Fibroblast of lung (primary cell): ENCODE data around the gene TNIP2. TPM values are rescaled to one million over a fixed set of nuclear protein-coding genes. Genes with fewer than 3 reads are reported as not detected.

Experiments
- DNase-seq, 2 donors: peaks; one replicate each; pipeline versions ENCODE4 v3.0.0 to v3.0.0-alpha.2; 2010; ENCODE audit warnings: low read depth in 2 of 2
- H2AFZ ChIP-seq: 2 replicates; pipeline ENCODE4 v1.5.1; 2012; ENCODE audit warnings: low read length, control low read depth, inconsistent platforms
- H3K27ac ChIP-seq: 2 replicates; pipeline ENCODE4 v1.5.1; 2011; ENCODE audit warnings: low read length, control low read depth; ENCODE audit not compliant: insufficient read depth
- H3K27me3 ChIP-seq: 2 replicates; pipeline ENCODE4 v1.5.1; 2011; ENCODE audit warnings: mild to moderate bottlenecking, low read length; ENCODE audit not compliant: control insufficient read depth, insufficient read depth
- H3K36me3 ChIP-seq: 2 replicates; pipeline ENCODE4 v1.5.1; 2011; ENCODE audit warnings: low read length; ENCODE audit not compliant: control insufficient read depth, insufficient read depth
- H3K4me1 ChIP-seq: 2 replicates; pipeline ENCODE4 v1.5.1; 2011; ENCODE audit warnings: low read length; ENCODE audit not compliant: control insufficient read depth, insufficient read depth; ENCODE audit errors: extremely low read depth
- H3K4me2 ChIP-seq: 2 replicates; pipeline ENCODE4 v1.5.1; 2011; ENCODE audit warnings: low read length, control low read depth; ENCODE audit not compliant: insufficient read depth; ENCODE audit errors: extremely low read depth
- H3K4me3 ChIP-seq, 4 experiments: fragments of 200-600 bp in 1 of 4; sonication (generic) in 1 of 4; replicated peaks in 1 of 4; 2 replicates each; pipeline ENCODE4 v1.5.1; 2011 to 2016; ENCODE audit warnings: low read length in 4 of 4, low read depth in 3 of 4, mild to moderate bottlenecking in 3 of 4, control low read depth in 2 of 4, inconsistent platforms in 1 of 4, mixed read lengths in 1 of 4; ENCODE audit not compliant: insufficient read depth in 1 of 4; ENCODE audit errors: control extremely low read depth in 1 of 4
- H3K79me2 ChIP-seq: 2 replicates; pipeline ENCODE4 v1.5.1; 2012; ENCODE audit warnings: mild to moderate bottlenecking, low read length, inconsistent platforms; ENCODE audit not compliant: control insufficient read depth, insufficient read depth
- H3K9ac ChIP-seq: 2 replicates; pipeline ENCODE4 v1.5.1; 2011; ENCODE audit warnings: mild to moderate bottlenecking, low read length, control low read depth; ENCODE audit not compliant: insufficient read depth
- H3K9me3 ChIP-seq: 2 replicates; pipeline ENCODE4 v1.5.1; 2012; ENCODE audit warnings: low read depth, low read length; ENCODE audit not compliant: control insufficient read depth, insufficient read depth
- H4K20me1 ChIP-seq: 2 replicates; pipeline ENCODE4 v1.5.1; 2011; ENCODE audit warnings: low read length; ENCODE audit not compliant: control insufficient read depth, insufficient read depth; ENCODE audit errors: extremely low read depth
- EZH2 ChIP-seq: IDR thresholded peaks from 2 replicates; pipeline ENCODE4 v1.5.1; 2012; ENCODE audit warnings: low read length, control low read depth, mild to moderate bottlenecking; ENCODE audit errors: missing control alignments
- polyA plus RNA-seq, 2 donors: library from polyadenylated mRNA; depleted of rRNA in 1 of 2; stranded (reverse) in 1 of 2; unstranded in 1 of 2; fragments of >200 nt; gene quantifications; 2 replicates each; pipeline ENCODE4 v1.2.1, GENCODE V29; 2011 to 2012; ENCODE audit warnings: missing spikeins in 1 of 2
- total RNA-seq: library from RNA; depleted of rRNA; stranded (reverse); fragments of >200 nt; gene quantifications from 2 replicates; pipeline ENCODE4 v1.2.1, GENCODE V29; 2014
- TF ChIP-seq, protein P1 (sequence below), 2 donors: IDR thresholded peaks in 1 of 2; conservative IDR thresholded peaks in 1 of 2; 1 replicate in 1 of 2; 2 replicates in 1 of 2; pipeline ENCODE4 v1.5.1; 2011 to 2012; ENCODE audit warnings: low read length in 2 of 2, control low read depth in 1 of 2, inconsistent platforms in 1 of 2, low read depth in 1 of 2, mild to moderate bottlenecking in 1 of 2

TNIP2 gene
- total and polyA plus RNA-seq, 2 donors (not counting 1 experiment from before 2014, with no cell fraction given), result 21.8 to 56.5 TPM

DNA sequence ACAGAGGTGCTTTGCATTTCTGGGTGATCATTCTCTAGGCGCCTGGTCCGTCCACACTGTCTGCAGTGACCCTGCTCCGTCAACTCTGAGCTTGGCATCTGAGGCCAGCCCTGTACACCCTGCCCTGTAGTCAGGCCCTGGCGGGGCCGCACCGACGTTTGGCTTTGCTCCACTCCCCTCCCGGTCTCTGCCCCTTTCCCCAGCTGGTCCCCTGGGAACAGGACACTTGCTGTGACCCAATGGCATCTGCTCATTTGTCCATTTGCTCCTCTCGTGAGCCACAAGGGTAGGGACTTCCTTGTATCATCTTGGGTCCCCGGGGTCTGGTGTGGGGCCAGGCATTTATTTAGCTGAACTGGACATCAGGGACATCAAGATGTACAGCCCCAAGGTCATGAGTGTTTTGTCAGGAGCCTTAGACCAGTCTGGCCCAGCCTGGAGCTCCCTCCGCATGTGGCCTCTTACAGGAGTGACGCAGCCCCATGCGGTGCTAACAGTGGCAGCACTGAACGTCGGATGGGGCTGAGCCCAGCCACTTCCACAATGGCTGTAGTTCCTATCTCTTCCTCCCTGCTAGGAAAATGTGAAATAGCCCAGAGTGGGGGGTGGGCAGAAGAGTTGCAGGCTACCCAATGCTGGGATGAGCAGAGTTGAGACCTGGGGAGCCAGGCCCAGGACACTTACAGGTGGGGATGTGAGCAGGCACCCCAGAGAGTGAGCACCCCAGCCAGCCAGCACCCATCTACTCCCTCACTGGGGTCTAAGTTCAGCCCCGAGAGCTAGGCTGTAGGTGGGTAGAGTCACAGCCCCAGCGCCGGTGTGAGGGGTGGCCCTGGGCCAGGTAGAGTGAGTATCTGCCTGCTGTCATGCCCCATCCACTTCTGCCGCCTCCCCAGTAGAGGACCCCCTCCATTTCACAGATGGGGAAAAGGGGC is 34.7 kb upstream of the TNIP2 start:
- TF ChIP-seq EZH2, result no peak
- TF ChIP-seq, protein P1, sequence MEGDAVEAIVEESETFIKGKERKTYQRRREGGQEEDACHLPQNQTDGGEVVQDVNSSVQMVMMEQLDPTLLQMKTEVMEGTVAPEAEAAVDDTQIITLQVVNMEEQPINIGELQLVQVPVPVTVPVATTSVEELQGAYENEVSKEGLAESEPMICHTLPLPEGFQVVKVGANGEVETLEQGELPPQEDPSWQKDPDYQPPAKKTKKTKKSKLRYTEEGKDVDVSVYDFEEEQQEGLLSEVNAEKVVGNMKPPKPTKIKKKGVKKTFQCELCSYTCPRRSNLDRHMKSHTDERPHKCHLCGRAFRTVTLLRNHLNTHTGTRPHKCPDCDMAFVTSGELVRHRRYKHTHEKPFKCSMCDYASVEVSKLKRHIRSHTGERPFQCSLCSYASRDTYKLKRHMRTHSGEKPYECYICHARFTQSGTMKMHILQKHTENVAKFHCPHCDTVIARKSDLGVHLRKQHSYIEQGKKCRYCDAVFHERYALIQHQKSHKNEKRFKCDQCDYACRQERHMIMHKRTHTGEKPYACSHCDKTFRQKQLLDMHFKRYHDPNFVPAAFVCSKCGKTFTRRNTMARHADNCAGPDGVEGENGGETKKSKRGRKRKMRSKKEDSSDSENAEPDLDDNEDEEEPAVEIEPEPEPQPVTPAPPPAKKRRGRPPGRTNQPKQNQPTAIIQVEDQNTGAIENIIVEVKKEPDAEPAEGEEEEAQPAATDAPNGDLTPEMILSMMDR (conservative IDR thresholded peaks at IDR 0.05 in 1 of 2, IDR thresholded peaks at IDR 0.05 in 1 of 2; ENCODE audit: low read depth in 1 of 2, low read length in 2 of 2), result no peak
- H3K36me3 ChIP-seq, result no peaks in the 10 kb centered on the region

GRCh38 chr4:2789793-2790582 is 33.9 kb upstream of the TNIP2 start:
- H3K9me3 ChIP-seq, result no peaks in the 10 kb centered on the region
- TF ChIP-seq EZH2, result no peak
- TF ChIP-seq, protein P1 (conservative IDR thresholded peaks at IDR 0.05 in 1 of 2, IDR thresholded peaks at IDR 0.05 in 1 of 2; ENCODE audit: low read depth in 1 of 2, low read length in 2 of 2), result no peak
- H3K79me2 ChIP-seq, result peaks cover 4% of the 10 kb centered on the region
- H3K4me3 ChIP-seq, result no peak overlapping the region
- H3K27ac ChIP-seq, result no peak overlapping the region
- no peaks in the 10 kb centered on the region for H3K27me3 ChIP-seq
- no peaks in the 10 kb centered on the region for H3K36me3 ChIP-seq
- no peak overlapping the region for H3K4me2 ChIP-seq
- H3K9ac ChIP-seq, result no peak overlapping the region
- DNase-seq, result no peak
- no peak overlapping the region for H2AFZ ChIP-seq
- H3K4me1 ChIP-seq, result peaks cover 17% of the 10 kb centered on the region
- no peaks in the 10 kb centered on the region for H4K20me1 ChIP-seq

More for the DNA sequence above, 34.7 kb upstream of the TNIP2 start:
- Histone ChIP-seq H3K9ac (no peak overlapping the region), H4K20me1 (no peaks in the 10 kb centered on the region), H3K27me3 (no peaks in the 10 kb centered on the region), H3K4me3 (no peak overlapping the region), H3K4me1 (peaks cover 18% of the 10 kb centered on the region), H3K27ac (no peak overlapping the region), H2AFZ (no peak overlapping the region), H3K79me2 (peaks cover 4% of the 10 kb centered on the region), H3K9me3 (no peaks in the 10 kb centered on the region), H3K4me2 (no peak overlapping the region)
- DNase-seq, result no peak

DNA sequence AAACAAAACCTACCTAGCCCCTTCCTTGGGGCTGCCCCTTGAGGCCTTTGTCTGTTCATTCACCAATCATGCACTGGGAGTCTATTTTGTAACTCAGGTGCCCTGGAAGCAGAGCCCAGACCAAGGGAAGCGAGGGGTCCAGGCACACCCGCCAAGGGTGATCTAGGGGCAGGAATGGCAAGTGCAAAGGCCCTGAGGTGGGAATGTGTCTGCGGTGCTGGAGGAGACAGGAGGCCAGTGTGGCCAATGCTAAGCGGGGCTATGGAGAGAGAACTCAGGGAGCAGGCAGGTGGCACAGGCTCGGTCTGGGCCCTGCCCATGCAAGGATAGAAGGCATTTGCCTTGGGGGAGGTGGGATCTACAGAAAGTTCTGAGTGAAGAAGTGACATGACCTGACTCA is 33.2 kb upstream of the TNIP2 start:
- H3K79me2 ChIP-seq, result peaks cover 2% of the 10 kb centered on the region
- H3K27me3 ChIP-seq, result no peaks in the 10 kb centered on the region
- peaks cover 10% of the 10 kb centered on the region for H3K4me1 ChIP-seq
- H2AFZ ChIP-seq, result no peak overlapping the region
- no peaks in the 10 kb centered on the region for H3K9me3 ChIP-seq
- H3K27ac ChIP-seq, result no peak overlapping the region
- no peaks in the 10 kb centered on the region for H4K20me1 ChIP-seq
- no peak overlapping the region for H3K9ac ChIP-seq
- no peaks in the 10 kb centered on the region for H3K36me3 ChIP-seq
- no peak overlapping the region for H3K4me2 ChIP-seq
- TF ChIP-seq, protein P1 (conservative IDR thresholded peaks at IDR 0.05 in 1 of 2, IDR thresholded peaks at IDR 0.05 in 1 of 2; ENCODE audit: low read depth in 1 of 2, low read length in 2 of 2), result no peak
- no peak for TF ChIP-seq EZH2
- no peak overlapping the region for H3K4me3 ChIP-seq
- DNase-seq, result no peak
